Endothelial cell of umbilical vein (primary cell): ENCODE data around the gene SORL1. TPM values are rescaled to one million over a fixed set of nuclear protein-coding genes. Genes with fewer than 3 reads are reported as not detected.

Experiments used
- BruUV-seq: library from RNA; stranded (reverse); fragments of 400-500 nt; replicated peaks from 2 replicates; lab custom pipeline; 2021; lab: Mats Ljungman, UMichigan
- CTCF ChIA-PET: fragments of 300-600, 350-600 bp; sonication (Branson Sonifier 250); formaldehyde crosslinking; loops from one replicate; lab custom pipeline; 2021; ENCODE audit warnings: antibody characterized with exemption, inconsistent platforms; lab: Charles Lee
- POLR2A ChIA-PET: fragments of 300-600, 350-600 bp; sonication (Branson Sonifier 250); formaldehyde crosslinking; loops from one replicate; lab custom pipeline; 2021; ENCODE audit warnings: antibody characterized with exemption, inconsistent platforms; lab: Charles Lee
- DNase-seq: peaks from one replicate; pipeline ENCODE4 v3.0.0-alpha.2; 2011; ENCODE audit warnings: low read depth, low spot score
- FAIRE-seq: peaks from 2 replicates; lab custom pipeline; 2011; peaks lifted over from hg19 to GRCh38; lab: Jason Lieb, UNC
- H2AFZ ChIP-seq: 2 replicates; pipeline ENCODE4 v1.6.0; 2012; ENCODE audit warnings: low read depth, low read length, control low read depth, inconsistent platforms
- H3K27ac ChIP-seq: 2 replicates; pipeline ENCODE4 v1.5.1; 2011; ENCODE audit warnings: low read depth, mild to moderate bottlenecking, control low read depth, low read length, moderate library complexity; ENCODE audit not compliant: insufficient read depth
- H3K27me3 ChIP-seq, 2 experiments: 2 replicates each; pipeline versions ENCODE4 v1.6.0 to v1.6.1; 2011; ENCODE audit warnings: low read length in 2 of 2, mixed read lengths in 1 of 2; ENCODE audit not compliant: control insufficient read depth in 2 of 2, insufficient read depth in 2 of 2
- H3K36me3 ChIP-seq, 2 experiments: 2 replicates in 1 of 2; 3 replicates in 1 of 2; pipeline ENCODE4 v1.5.1; 2011; ENCODE audit warnings: low read length in 2 of 2, mild to moderate bottlenecking in 1 of 2, moderate library complexity in 1 of 2; ENCODE audit not compliant: control insufficient read depth in 2 of 2, insufficient read depth in 2 of 2; ENCODE audit errors: extremely low read depth in 1 of 2
- H3K4me1 ChIP-seq: 3 replicates; pipeline ENCODE4 v1.5.1; 2011; ENCODE audit warnings: mild to moderate bottlenecking, low read length; ENCODE audit not compliant: control insufficient read depth, insufficient read depth; ENCODE audit errors: extremely low read depth
- H3K4me2 ChIP-seq: 2 replicates; pipeline ENCODE4 v1.6.1; 2011; ENCODE audit warnings: low read length, control low read depth, mixed read lengths; ENCODE audit not compliant: insufficient read depth
- H3K4me3 ChIP-seq, 3 experiments: fragments of 200-600 bp in 1 of 3; sonication (generic), shearing (Covaris generic) in 1 of 3; replicated peaks in 1 of 3; 2 replicates each; pipeline ENCODE4 v1.5.1; 2011 to 2016; ENCODE audit warnings: control low read depth in 3 of 3, low read length in 3 of 3, mild to moderate bottlenecking in 2 of 3, inconsistent platforms in 1 of 3, low read depth in 1 of 3, moderate library complexity in 1 of 3; ENCODE audit not compliant: insufficient read depth in 1 of 3
- H3K79me2 ChIP-seq: 2 replicates; pipeline ENCODE4 v1.6.0; 2012; ENCODE audit warnings: low read length, inconsistent platforms; ENCODE audit not compliant: control insufficient read depth, insufficient read depth
- H3K9ac ChIP-seq: replicated peaks from 2 replicates; pipeline ENCODE3; 2011; ENCODE audit warnings: low read length, control low read depth; ENCODE audit not compliant: insufficient read depth; ENCODE audit errors: extremely low read depth
- H3K9me1 ChIP-seq: replicated peaks from 3 replicates; pipeline ENCODE4 v1.6.0; 2011; ENCODE audit warnings: mild to moderate bottlenecking, low read length; ENCODE audit not compliant: control insufficient read depth, insufficient read depth; ENCODE audit errors: extremely low read depth
- H3K9me3 ChIP-seq: replicated peaks from 2 replicates; pipeline ENCODE4 v1.5.1; 2012; ENCODE audit warnings: low read length, inconsistent platforms; ENCODE audit not compliant: control insufficient read depth, insufficient read depth
- H4K20me1 ChIP-seq: replicated peaks from 2 replicates; pipeline ENCODE3; 2011; ENCODE audit warnings: mild to moderate bottlenecking, low read length; ENCODE audit not compliant: control insufficient read depth, insufficient read depth; ENCODE audit errors: extremely low read depth
- EZH2 ChIP-seq: IDR thresholded peaks from 2 replicates; pipeline ENCODE4 v1.6.1; 2012; ENCODE audit warnings: borderline replicate concordance, low read depth, mild to moderate bottlenecking, moderate library complexity, low read length, inconsistent platforms; ENCODE audit not compliant: severe bottlenecking
- FOS ChIP-seq: IDR thresholded peaks from 2 replicates; pipeline ENCODE4 v1.6.1; 2011; ENCODE audit warnings: mild to moderate bottlenecking, low read length, moderate library complexity, borderline replicate concordance; ENCODE audit not compliant: insufficient read depth
- GATA2 ChIP-seq: IDR thresholded peaks from 2 replicates; pipeline ENCODE4 v1.7.0; 2011; ENCODE audit warnings: low read depth, mild to moderate bottlenecking, moderate library complexity, mixed read lengths, low read length; ENCODE audit not compliant: insufficient read length, insufficient read depth
- JUN ChIP-seq: IDR thresholded peaks from 2 replicates; pipeline ENCODE4 v1.6.1; 2011; ENCODE audit warnings: borderline replicate concordance, low read depth; ENCODE audit not compliant: insufficient read length, insufficient read depth
- MYC ChIP-seq: IDR thresholded peaks from one replicate; pipeline ENCODE4 v1.6.1; 2011; ENCODE audit warnings: mild to moderate bottlenecking, low read depth, low read length
- POLR2A ChIP-seq: IDR thresholded peaks from 2 replicates; pipeline ENCODE4 v1.6.1; 2012; ENCODE audit warnings: low read depth, mild to moderate bottlenecking, control low read depth, low read length
- POLR2AphosphoS5 ChIP-seq: IDR thresholded peaks from 2 replicates; pipeline ENCODE4 v1.6.1; 2012; ENCODE audit warnings: low read depth, mild to moderate bottlenecking, control low read depth, low read length, moderate library complexity; ENCODE audit not compliant: insufficient read depth
- dilution Hi-C: fragments of 300-500 bp; cut with MboI; formaldehyde crosslinking; loops from one replicate; pipeline ENCODE4 v1.15.0; 2019; ENCODE audit warnings: low sequenced_read_pairs; ENCODE audit not compliant: extremely low pct_ligation_motif_present
- intact Hi-C: fragments of 100-400 bp; cut with micrococcal nuclease; formaldehyde crosslinking; loops from one replicate; pipeline ENCODE4 v1.10.0; 2022
- polyA plus RNA-seq, 4 experiments: library from polyadenylated mRNA; depleted of rRNA in 3 of 4; stranded (reverse) in 3 of 4; unstranded in 1 of 4; fragments of >200 nt; gene quantifications; 2 replicates each; pipeline versions ENCODE4 v1.2.1 to v1.2.3, GENCODE V29; 2011 to 2012; ENCODE audit warnings: missing spikeins in 1 of 4
- total RNA-seq: library from RNA; stranded (reverse); gene quantifications from 2 replicates; pipeline ENCODE4 v1.2.3, GENCODE V29; 2021
- TF ChIP-seq, protein P1 (sequence below): IDR thresholded peaks from 2 replicates; pipeline ENCODE4 v1.6.1; 2011; ENCODE audit not compliant: insufficient read depth, insufficient read length
- TF ChIP-seq, protein P2 (sequence below), 2 donors: IDR thresholded peaks; 1 replicate in 1 of 2; 2 replicates in 1 of 2; pipeline ENCODE4 v1.5.1; 2011; ENCODE audit warnings: low read length in 2 of 2, mild to moderate bottlenecking in 2 of 2, moderate library complexity in 2 of 2, control low read depth in 1 of 2, inconsistent platforms in 1 of 2, low read depth in 1 of 2; ENCODE audit not compliant: insufficient read depth in 1 of 2; ENCODE audit errors: extremely low read depth in 1 of 2

Gene SORL1
- total and polyA plus RNA-seq, 2 donors (not counting 3 experiments of a cell fraction or from before 2014, with no cell fraction given), result 0.17 to 0.31 TPM

DNA sequence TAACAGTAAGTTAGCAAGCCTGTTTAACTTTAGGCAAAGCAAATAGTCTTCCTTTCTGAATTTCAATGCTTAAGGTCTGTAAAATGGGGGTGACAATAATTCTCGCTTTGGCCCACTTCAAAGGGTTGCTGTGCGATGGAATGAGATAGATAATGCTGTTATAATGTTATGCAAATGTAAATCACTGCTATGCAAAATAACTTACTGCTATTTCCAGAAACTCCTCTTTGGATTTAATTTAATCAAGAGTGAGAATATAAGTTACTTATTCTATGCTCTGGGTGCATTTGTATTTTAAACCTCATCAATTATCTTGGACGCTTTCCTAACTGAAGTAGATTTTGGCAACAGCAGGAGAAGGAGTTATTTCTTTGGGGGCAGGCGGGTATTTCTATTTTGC, 4.1 kb upstream of the SORL1 start:
- no peaks in the 10 kb centered on the region for H3K36me3 ChIP-seq
- TF ChIP-seq, protein P1, sequence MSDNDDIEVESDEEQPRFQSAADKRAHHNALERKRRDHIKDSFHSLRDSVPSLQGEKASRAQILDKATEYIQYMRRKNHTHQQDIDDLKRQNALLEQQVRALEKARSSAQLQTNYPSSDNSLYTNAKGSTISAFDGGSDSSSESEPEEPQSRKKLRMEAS, result no peak
- TF ChIP-seq POLR2A, result no peak
- TF ChIP-seq GATA2, result no peak
- TF ChIP-seq MYC, result no peak
- TF ChIP-seq JUN, result no peak
- TF ChIP-seq FOS, result no peak
- TF ChIP-seq, protein P2, sequence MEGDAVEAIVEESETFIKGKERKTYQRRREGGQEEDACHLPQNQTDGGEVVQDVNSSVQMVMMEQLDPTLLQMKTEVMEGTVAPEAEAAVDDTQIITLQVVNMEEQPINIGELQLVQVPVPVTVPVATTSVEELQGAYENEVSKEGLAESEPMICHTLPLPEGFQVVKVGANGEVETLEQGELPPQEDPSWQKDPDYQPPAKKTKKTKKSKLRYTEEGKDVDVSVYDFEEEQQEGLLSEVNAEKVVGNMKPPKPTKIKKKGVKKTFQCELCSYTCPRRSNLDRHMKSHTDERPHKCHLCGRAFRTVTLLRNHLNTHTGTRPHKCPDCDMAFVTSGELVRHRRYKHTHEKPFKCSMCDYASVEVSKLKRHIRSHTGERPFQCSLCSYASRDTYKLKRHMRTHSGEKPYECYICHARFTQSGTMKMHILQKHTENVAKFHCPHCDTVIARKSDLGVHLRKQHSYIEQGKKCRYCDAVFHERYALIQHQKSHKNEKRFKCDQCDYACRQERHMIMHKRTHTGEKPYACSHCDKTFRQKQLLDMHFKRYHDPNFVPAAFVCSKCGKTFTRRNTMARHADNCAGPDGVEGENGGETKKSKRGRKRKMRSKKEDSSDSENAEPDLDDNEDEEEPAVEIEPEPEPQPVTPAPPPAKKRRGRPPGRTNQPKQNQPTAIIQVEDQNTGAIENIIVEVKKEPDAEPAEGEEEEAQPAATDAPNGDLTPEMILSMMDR (IDR thresholded peaks at IDR 0.05; ENCODE audit: extremely low read depth in 1 of 2, insufficient read depth in 1 of 2, low read depth in 1 of 2, low read length in 2 of 2), result no peak
- no peak for TF ChIP-seq POLR2AphosphoS5
- no peak for TF ChIP-seq EZH2
- no peaks in the 10 kb centered on the region for H4K20me1 ChIP-seq
- no peaks in the 10 kb centered on the region for H3K9me1 ChIP-seq
- CTCF ChIA-PET, result interaction anchor here (1.5 kb wide), 1 partner anchor 17 kb away, joined by 4 read pairs; no protein-coding TSS in a partner anchor
- intact Hi-C loops (no loop called here), dilution Hi-C loops (no loop called here)
- no peak for FAIRE-seq
- no peaks in the 10 kb centered on the region for H3K9me3 ChIP-seq
- H2AFZ ChIP-seq, result no peak overlapping the region
- no peaks in the 10 kb centered on the region for H3K79me2 ChIP-seq
- BruUV-seq, result no TSS peak
- no peak overlapping the region for H3K4me3 ChIP-seq
- H3K4me1 ChIP-seq, result no peaks in the 10 kb centered on the region
- no peak overlapping the region for H3K27ac ChIP-seq
- POLR2A ChIA-PET, result no interaction called here
- no peak overlapping the region for H3K4me2 ChIP-seq
- H3K9ac ChIP-seq, result no peak overlapping the region
- DNase-seq, result no peak
- H3K27me3 ChIP-seq, result peaks cover 24 to 29% of the 10 kb centered on the region in 2 experiments
